Measurements from ENCODE around the gene DEFB119.

Gene DEFB119

GRCh38 chr20:31355981-31356380 is 34.4 kb downstream of the DEFB119 start:
- Histone ChIP-seq H2AFZ (ENCODE audit: low read length) (no peak overlapping the region), H3K36me3 (replicated peaks; ENCODE audit: insufficient read depth, low read length) (no peaks in the 10 kb centered on the region), H3K27ac (ENCODE audit: low read length) (no peak overlapping the region), H3K4me2 (ENCODE audit: low read depth, low read length) (no peak overlapping the region), H3F3A (ENCODE audit: insufficient read depth, low read length) (no peaks in the 10 kb centered on the region), H3K9ac (ENCODE audit: low read length) (no peak overlapping the region), H3K9me2 (replicated peaks; ENCODE audit: insufficient read depth, low read length) (no peaks in the 10 kb centered on the region), H3K4me1 (ENCODE audit: low read length) (no peaks in the 10 kb centered on the region), H4K20me1 (ENCODE audit: insufficient read depth, low read length) (no peaks in the 10 kb centered on the region), H3K9me3 (replicated peaks; ENCODE audit: insufficient read depth, low read length) (no peaks in the 10 kb centered on the region), H3K79me2 (ENCODE audit: low read length) (no peaks in the 10 kb centered on the region), H3K27me3 (replicated peaks; ENCODE audit: insufficient read depth, low read length) (no peaks in the 10 kb centered on the region), H3K4me3 (ENCODE audit: low read length) (no peak overlapping the region)
- no peak for DNase-seq
- TF ChIP-seq CTCF (IDR thresholded peaks at IDR 0.05; ENCODE audit: low read length) (no peak), EZH2phosphoT487 (IDR thresholded peaks at IDR 0.05; ENCODE audit: low read length) (no peak), EZH2 (optimal IDR thresholded peaks at IDR 0.05; ENCODE audit: low read depth, low read length) (no peak)

DNA sequence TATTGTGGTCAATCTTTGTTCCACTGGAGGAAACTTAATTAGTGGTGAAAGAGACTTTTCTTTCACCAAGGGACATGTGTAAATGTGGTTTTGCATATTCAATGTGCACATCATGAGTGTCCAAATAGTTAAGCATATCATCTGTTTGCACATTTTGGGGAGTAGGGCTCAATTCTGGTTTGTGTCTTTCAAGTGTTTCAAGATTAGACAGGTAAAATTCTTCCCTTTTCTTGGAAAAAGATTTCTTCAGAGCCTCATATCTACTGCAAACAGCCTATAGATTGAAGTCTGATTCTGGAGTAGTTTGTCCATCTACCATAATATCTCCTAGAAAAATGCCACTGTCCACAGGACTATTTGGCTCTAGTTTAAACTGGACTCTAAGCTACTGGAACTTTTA is 48.9 kb downstream of the DEFB119 start:
- H2AFZ ChIP-seq (ENCODE audit: low read length): no peak overlapping the region
- no peak for DNase-seq
- no peaks in the 10 kb centered on the region for H3K4me1 ChIP-seq (ENCODE audit: low read length)
- no peak overlapping the region for H3K4me3 ChIP-seq (ENCODE audit: low read length)
- no peak overlapping the region for H3K4me2 ChIP-seq (ENCODE audit: low read depth, low read length)
- TF ChIP-seq CTCF (IDR thresholded peaks at IDR 0.05; ENCODE audit: low read length) (no peak), EZH2phosphoT487 (IDR thresholded peaks at IDR 0.05; ENCODE audit: low read length) (no peak), EZH2 (optimal IDR thresholded peaks at IDR 0.05; ENCODE audit: low read depth, low read length) (no peak)
- no peaks in the 10 kb centered on the region for H3F3A ChIP-seq (ENCODE audit: insufficient read depth, low read length)
- H3K27me3 ChIP-seq (replicated peaks; ENCODE audit: insufficient read depth, low read length): no peaks in the 10 kb centered on the region
- no peaks in the 10 kb centered on the region for H3K79me2 ChIP-seq (ENCODE audit: low read length)
- no peaks in the 10 kb centered on the region for H3K9me2 ChIP-seq (replicated peaks; ENCODE audit: insufficient read depth, low read length)
- H3K27ac ChIP-seq (ENCODE audit: low read length): no peak overlapping the region
- H3K9ac ChIP-seq (ENCODE audit: low read length): no peak overlapping the region
- no peaks in the 10 kb centered on the region for H3K36me3 ChIP-seq (replicated peaks; ENCODE audit: insufficient read depth, low read length)
- H3K9me3 ChIP-seq (replicated peaks; ENCODE audit: insufficient read depth, low read length): no peaks in the 10 kb centered on the region
- H4K20me1 ChIP-seq (ENCODE audit: insufficient read depth, low read length): no peaks in the 10 kb centered on the region

- Histone ChIP-seq H3K4me1 (ENCODE audit: low read length) (no peaks in the 10 kb centered on the region), H2AFZ (ENCODE audit: low read length) (no peak overlapping the region), H3K27me3 (replicated peaks; ENCODE audit: insufficient read depth, low read length) (no peaks in the 10 kb centered on the region), H3K79me2 (ENCODE audit: low read length) (no peaks in the 10 kb centered on the region), H3K9me2 (replicated peaks; ENCODE audit: insufficient read depth, low read length) (no peaks in the 10 kb centered on the region), H3K9ac (ENCODE audit: low read length) (no peak overlapping the region), H3K9me3 (replicated peaks; ENCODE audit: insufficient read depth, low read length) (no peaks in the 10 kb centered on the region), H3K36me3 (replicated peaks; ENCODE audit: insufficient read depth, low read length) (no peaks in the 10 kb centered on the region), H3K4me2 (ENCODE audit: low read depth, low read length) (no peak overlapping the region), H4K20me1 (ENCODE audit: insufficient read depth, low read length) (no peaks in the 10 kb centered on the region), H3F3A (ENCODE audit: insufficient read depth, low read length) (no peaks in the 10 kb centered on the region), H3K4me3 (ENCODE audit: low read length) (no peak overlapping the region), H3K27ac (ENCODE audit: low read length) (no peak overlapping the region)
- no peak for DNase-seq
- no peak for TF ChIP-seq EZH2 (optimal IDR thresholded peaks at IDR 0.05; ENCODE audit: low read depth, low read length)
- TF ChIP-seq CTCF (IDR thresholded peaks at IDR 0.05; ENCODE audit: low read length): no peak
- no peak for TF ChIP-seq EZH2phosphoT487 (IDR thresholded peaks at IDR 0.05; ENCODE audit: low read length)
These were observed 59.5 kb downstream of the DEFB119 start for GRCh38 chr20:31330893-31331292.
